A549 (cell line): ENCODE data around the gene PCSK5. TPM values are rescaled to one million over a fixed set of nuclear protein-coding genes. Genes with fewer than 3 reads are reported as not detected.

Experiments
- ATAC-seq, 2 experiments: fragments of 200-7000 bp in 1 of 2; fragments of >200 bp in 1 of 2; cut with Nextera tagmentation in 1 of 2; cut with Tn5 transposase in 1 of 2; 3 replicates each; pipeline versions ENCODE4 v1.8.0 to v1.9.1; 2018 to 2020; ENCODE audit warnings: mild to moderate bottlenecking in 1 of 2, moderate library complexity in 1 of 2
- CTCF ChIA-PET: fragments of 300-600 bp; sonication (Branson Sonifier 250); formaldehyde crosslinking; extraction: SDS; loops from one replicate; lab custom pipeline; 2021; ENCODE audit warnings: antibody characterized with exemption, inconsistent platforms; lab: Yijun Ruan, JAX
- POLR2A ChIA-PET: fragments of 350-600 bp; formaldehyde crosslinking; extraction: SDS; loops from one replicate; lab custom pipeline; 2021; ENCODE audit warnings: antibody characterized with exemption, inconsistent platforms; lab: Yijun Ruan, JAX
- DNase-seq, 2 experiments: peaks; one replicate each; pipeline versions ENCODE4 v3.0.0 to v3.0.0-alpha.2; 2011 to 2016; ENCODE audit warnings: low read depth in 1 of 2, low spot score in 1 of 2
- FAIRE-seq: peaks from 2 replicates; lab custom pipeline; 2011; peaks lifted over from hg19 to GRCh38; lab: Jason Lieb, UNC
- H3K27ac ChIP-seq, 2 experiments: fragments of >200 bp; sonication (Bioruptor Twin); formaldehyde crosslinking; 3 replicates each; pipeline ENCODE4 v1.5.1; 2016 to 2017
- H3K4me1 ChIP-seq: fragments of >200 bp; sonication (Bioruptor Twin); formaldehyde crosslinking; 3 replicates; pipeline ENCODE4 v1.6.1; 2016
- H3K4me2 ChIP-seq: fragments of >200 bp; sonication (Bioruptor Twin); formaldehyde crosslinking; 3 replicates; pipeline ENCODE4 v1.6.1; 2016
- H3K4me3 ChIP-seq: fragments of >200 bp; sonication (Bioruptor Twin); formaldehyde crosslinking; 3 replicates; pipeline ENCODE4 v1.5.1; 2016
- H3K9me3 ChIP-seq: fragments of >200 bp; sonication (Bioruptor Twin); formaldehyde crosslinking; 3 replicates; pipeline ENCODE4 v1.6.1; 2016
- ATOH8 ChIP-seq: fragments of 250-450 bp; sonication (Bioruptor Pico); IDR thresholded peaks from 2 replicates; pipeline ENCODE4 v1.5.0; 2020; ENCODE audit warnings: low read depth, mild to moderate bottlenecking, moderate library complexity
- BCL3 ChIP-seq: fragments of >200 bp; sonication (Bioruptor Twin); formaldehyde crosslinking; IDR thresholded peaks from 3 replicates; pipeline ENCODE4 v1.6.1; 2016
- BHLHE40 ChIP-seq: IDR thresholded peaks from 2 replicates; pipeline ENCODE4 v1.6.1; 2012; ENCODE audit warnings: low read depth, low read length, inconsistent platforms
- CBX2 ChIP-seq: fragments of 200-600 bp; sonication (generic); IDR thresholded peaks from 2 replicates; pipeline ENCODE4 v1.6.1; 2016; ENCODE audit warnings: low read depth, mild to moderate bottlenecking, borderline replicate concordance
- CEBPB ChIP-seq, 2 experiments: fragments of >200 bp in 1 of 2; sonication (Bioruptor Twin) in 1 of 2; formaldehyde crosslinking in 1 of 2; IDR thresholded peaks; 2 replicates each; pipeline ENCODE4 v1.6.1; 2012 to 2016
- CHD4 ChIP-seq: fragments of 200-600 bp; sonication (generic); IDR thresholded peaks from 2 replicates; pipeline ENCODE4 v1.6.1; 2016; ENCODE audit warnings: antibody characterized with exemption, mild to moderate bottlenecking, borderline replicate concordance
- EHF ChIP-seq: fragments of 250-450 bp; sonication (Bioruptor Pico); IDR thresholded peaks from 2 replicates; pipeline ENCODE4 v1.5.0; 2020; ENCODE audit warnings: mild to moderate bottlenecking
- ESRRA ChIP-seq: fragments of 150-350 bp; IDR thresholded peaks from 2 replicates; pipeline ENCODE4 v1.6.1; 2014; ENCODE audit warnings: mild to moderate bottlenecking, low read length, borderline replicate concordance
- FOSB ChIP-seq: fragments of 250-450 bp; sonication (Bioruptor Pico); IDR thresholded peaks from 2 replicates; pipeline ENCODE4 v1.5.0; 2020; ENCODE audit warnings: mild to moderate bottlenecking, moderate library complexity
- FOXS1 ChIP-seq: fragments of 250-450 bp; sonication (Bioruptor Pico); IDR thresholded peaks from 2 replicates; pipeline ENCODE4 v1.5.0; 2020; ENCODE audit warnings: mild to moderate bottlenecking, moderate library complexity
- GATA3 ChIP-seq: IDR thresholded peaks from 2 replicates; pipeline ENCODE4 v1.6.1; 2012; ENCODE audit warnings: borderline replicate concordance
- HOXA7 ChIP-seq: fragments of 250-450 bp; sonication (Bioruptor Pico); IDR thresholded peaks from 2 replicates; pipeline ENCODE4 v1.5.0; 2020; ENCODE audit warnings: mild to moderate bottlenecking, moderate library complexity
- HOXB13 ChIP-seq: fragments of 250-450 bp; sonication (Bioruptor Pico); IDR thresholded peaks from 2 replicates; pipeline ENCODE4 v1.5.0; 2020; ENCODE audit warnings: low read depth, mild to moderate bottlenecking, moderate library complexity
- HOXB5 ChIP-seq: fragments of 250-450 bp; sonication (Bioruptor Pico); IDR thresholded peaks from 2 replicates; pipeline ENCODE4 v1.5.0; 2020; ENCODE audit warnings: mild to moderate bottlenecking, moderate library complexity
- JUN ChIP-seq, 2 experiments: fragments of >200 bp; sonication (Bioruptor Twin); formaldehyde crosslinking; IDR thresholded peaks; 2 replicates in 1 of 2; 3 replicates in 1 of 2; pipeline ENCODE4 v1.6.1; 2016 to 2017
- KDM1A ChIP-seq: fragments of 200-600 bp; sonication (generic); IDR thresholded peaks from 2 replicates; pipeline ENCODE4 v1.6.1; 2016; ENCODE audit warnings: low read depth, mild to moderate bottlenecking
- KDM5A ChIP-seq: fragments of 200-600 bp; sonication (generic); IDR thresholded peaks from 2 replicates; pipeline ENCODE4 v1.6.1; 2016; ENCODE audit warnings: antibody characterized with exemption, mild to moderate bottlenecking
- MAX ChIP-seq: IDR thresholded peaks from 2 replicates; pipeline ENCODE4 v1.6.1; 2012
- MYC ChIP-seq: IDR thresholded peaks from 2 replicates; pipeline ENCODE4 v1.6.1; 2012; ENCODE audit warnings: mild to moderate bottlenecking, inconsistent platforms, low read length, improper control_type of control experiment, borderline replicate concordance
- NPAS2 ChIP-seq: fragments of 250-450 bp; sonication (Bioruptor Pico); IDR thresholded peaks from 2 replicates; pipeline ENCODE4 v1.8.0; 2022; ENCODE audit warnings: mild to moderate bottlenecking, moderate library complexity, borderline replicate concordance
- POLR2A ChIP-seq: IDR thresholded peaks from 2 replicates; pipeline ENCODE4 v1.6.1; 2012; ENCODE audit warnings: mild to moderate bottlenecking, low read length
- RARB ChIP-seq: fragments of 250-450 bp; sonication (Bioruptor Pico); IDR thresholded peaks from 2 replicates; pipeline ENCODE4 v1.8.0; 2021; ENCODE audit warnings: mild to moderate bottlenecking, moderate library complexity
- RCOR1 ChIP-seq: fragments of 150-350 bp; IDR thresholded peaks from 2 replicates; pipeline ENCODE4 v1.6.1; 2014; ENCODE audit warnings: antibody characterized with exemption, low read length, low read depth
- RFX5 ChIP-seq: fragments of 450-650 bp; IDR thresholded peaks from 2 replicates; pipeline ENCODE4 v1.7.1; 2014; ENCODE audit warnings: antibody characterized with exemption, mild to moderate bottlenecking, moderate library complexity
- SMC3 ChIP-seq: fragments of >200 bp; sonication (Bioruptor Twin); formaldehyde crosslinking; IDR thresholded peaks from 3 replicates; pipeline ENCODE4 v1.6.1; 2018; ENCODE audit warnings: inconsistent platforms
- SREBF2 ChIP-seq: fragments of 450-650 bp; IDR thresholded peaks from 2 replicates; pipeline ENCODE4 v1.6.1; 2014; ENCODE audit warnings: mild to moderate bottlenecking, moderate library complexity
- TP53 ChIP-seq: fragments of 250-450 bp; sonication (Bioruptor Pico); IDR thresholded peaks from 2 replicates; pipeline ENCODE4 v1.5.0; 2021; ENCODE audit warnings: mild to moderate bottlenecking, moderate library complexity
- ZFP36 ChIP-seq: fragments of 450-650 bp; IDR thresholded peaks from 2 replicates; pipeline ENCODE4 v1.6.1; 2014; ENCODE audit warnings: borderline replicate concordance; ENCODE audit not compliant: partially characterized antibody
- ZSCAN20 ChIP-seq: fragments of 250-450 bp; sonication (Bioruptor Pico); IDR thresholded peaks from 2 replicates; pipeline ENCODE4 v1.8.0; 2022; ENCODE audit warnings: mild to moderate bottlenecking, moderate library complexity
- WGBS: methylation state at CpG from one replicate; pipeline ENCODE4 v1.1.6; 2017; ENCODE audit errors: missing lambda C conversion rate; 5-methylcytosine and 5-hydroxymethylcytosine counted together
- polyA plus RNA-seq, 4 experiments: library from polyadenylated mRNA; depleted of rRNA in 3 of 4; stranded (reverse); fragments of >200 nt; fragmentation: RNase III in 1 of 4; extraction: RNeasy Plus Mini Kit Qiagen cat#74134 plus additional on column Dnase treatment in 1 of 4; gene quantifications; 2 replicates in 3 of 4; 3 replicates in 1 of 4; pipeline ENCODE4 v1.2.3, GENCODE V29; 2011 to 2017

Gene PCSK5
- polyA plus RNA-seq, 2 of the 4 experiments (the other 2 are of a cell fraction): 1.3 to 6.7 TPM

- Histone ChIP-seq H3K4me1 (no peaks in the 10 kb centered on the region), H3K4me2 (no peak overlapping the region), H3K9me3 (no peaks in the 10 kb centered on the region), H3K27ac (no peak overlapping the region), H3K4me3 (no peak overlapping the region)
- DNase-seq (no peak), FAIRE-seq (no peak), ATAC-seq (no peak)
- TF ChIP-seq GATA3 (no peak), CHD4 (no peak), HOXA7 (CRISPR knock-in tag) (no peak), BHLHE40 (no peak), HOXB13 (no peak), ATOH8 (no peak), POLR2A (no peak), CEBPB (IDR thresholded peaks at IDR 0.05) (no peak), BCL3 (no peak), KDM1A (no peak), ZSCAN20 (CRISPR knock-in tag) (no peak), FOSB (CRISPR knock-in tag) (no peak), MYC (no peak), NPAS2 (CRISPR knock-in tag) (no peak), RARB (no peak), SREBF2 (no peak), JUN (IDR thresholded peaks at IDR 0.05) (no peak), KDM5A (no peak), TP53 (CRISPR knock-in tag) (no peak), CBX2 (no peak)
- WGBS: 76% methylated on average over 3 of the region's 3 CpGs
- CTCF ChIA-PET: no interaction called here
- POLR2A ChIA-PET: no interaction called here
Measured at GRCh38 chr9:76333388-76333787, 442.9 kb downstream of the PCSK5 start.

- ATAC-seq (no peak), DNase-seq (no peak), FAIRE-seq (no peak)
- ChIA-PET CTCF (no interaction called here), POLR2A (no interaction called here)
- TF ChIP-seq ZFP36: no peak
- no peak for TF ChIP-seq HOXA7 (CRISPR knock-in tag)
- TF ChIP-seq POLR2A: no peak
- no peak for TF ChIP-seq RCOR1
- no peak overlapping the region for H3K4me2 ChIP-seq
- no peaks in the 10 kb centered on the region for H3K4me1 ChIP-seq
- H3K9me3 ChIP-seq: no peaks in the 10 kb centered on the region
- no peak overlapping the region for H3K27ac ChIP-seq
- WGBS: 80% methylated on average over 7 of the region's 7 CpGs
- no peak overlapping the region for H3K4me3 ChIP-seq
Measured at GRCh38 chr9:76333964-76334363, 443.5 kb downstream of the PCSK5 start.

- ATAC-seq (no peak), DNase-seq (no peak), FAIRE-seq (peak; percentile 54)
- Histone ChIP-seq H3K4me3 (no peak overlapping the region), H3K4me1 (no peaks in the 10 kb centered on the region), H3K27ac (no peak overlapping the region), H3K9me3 (no peaks in the 10 kb centered on the region), H3K4me2 (no peak overlapping the region)
- 81% methylated on average over 1 of the region's 1 CpG for WGBS
- POLR2A ChIA-PET: no interaction called here
- no peak for TF ChIP-seq FOXS1
- no peak for TF ChIP-seq CHD4
- no peak for TF ChIP-seq MAX
- TF ChIP-seq RFX5: no peak
- TF ChIP-seq EHF (CRISPR knock-in tag): no peak
- no peak for TF ChIP-seq ESRRA
- no peak for TF ChIP-seq SMC3
- TF ChIP-seq CBX2: no peak
- TF ChIP-seq KDM5A: no peak
- TF ChIP-seq HOXB5 (CRISPR knock-in tag): no peak
- CTCF ChIA-PET: interaction anchor here (0.7 to 1.0 kb wide), 4 partner anchors 11 to 58 kb away, joined by 3 to 4 read pairs (median 3); partner anchors contain the start of gene RFK
Measured at GRCh38 chr9:76336027-76336426, 445.6 kb downstream of the PCSK5 start.
